ENCODE data around the gene PARD6A. TPM values are rescaled to one million over a fixed set of nuclear protein-coding genes. Genes with fewer than 3 reads are reported as not detected.

Gene PARD6A
- total RNA-seq, 1 experiment from 2014 or later = 5.6 TPM

- TF ChIP-seq ZNF274 (IDR thresholded peaks at IDR 0.05; ENCODE audit: low read depth, low read length) = no peak
- no peak for TF ChIP-seq EZH2 (IDR thresholded peaks at IDR 0.05)
- TF ChIP-seq SP1 (IDR thresholded peaks at IDR 0.05; ENCODE audit: low read depth) = no peak
- no peak for TF ChIP-seq CEBPB (IDR thresholded peaks at IDR 0.05; ENCODE audit: low read depth)
- TF ChIP-seq POLR2A (IDR thresholded peaks at IDR 0.05; ENCODE audit: borderline replicate concordance, extremely low read depth, insufficient read depth, insufficient read length) = no peak
- TF ChIP-seq, protein P1, sequence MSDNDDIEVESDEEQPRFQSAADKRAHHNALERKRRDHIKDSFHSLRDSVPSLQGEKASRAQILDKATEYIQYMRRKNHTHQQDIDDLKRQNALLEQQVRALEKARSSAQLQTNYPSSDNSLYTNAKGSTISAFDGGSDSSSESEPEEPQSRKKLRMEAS (IDR thresholded peaks at IDR 0.05) = no peak
- TF ChIP-seq POLR2AphosphoS5 (IDR thresholded peaks at IDR 0.05; ENCODE audit: low read depth, low read length) = no peak
- no peak for TF ChIP-seq EGR1 (IDR thresholded peaks at IDR 0.05; ENCODE audit: low read depth)
- TF ChIP-seq ZBTB33 (IDR thresholded peaks at IDR 0.05; ENCODE audit: extremely low read depth, insufficient replicate concordance, low read length) = no peak
- TF ChIP-seq JUND (IDR thresholded peaks at IDR 0.05) = no peak
These were observed 48.3 kb downstream of the PARD6A start (continued) for GRCh38 chr16:67709050-67709449.

DNA sequence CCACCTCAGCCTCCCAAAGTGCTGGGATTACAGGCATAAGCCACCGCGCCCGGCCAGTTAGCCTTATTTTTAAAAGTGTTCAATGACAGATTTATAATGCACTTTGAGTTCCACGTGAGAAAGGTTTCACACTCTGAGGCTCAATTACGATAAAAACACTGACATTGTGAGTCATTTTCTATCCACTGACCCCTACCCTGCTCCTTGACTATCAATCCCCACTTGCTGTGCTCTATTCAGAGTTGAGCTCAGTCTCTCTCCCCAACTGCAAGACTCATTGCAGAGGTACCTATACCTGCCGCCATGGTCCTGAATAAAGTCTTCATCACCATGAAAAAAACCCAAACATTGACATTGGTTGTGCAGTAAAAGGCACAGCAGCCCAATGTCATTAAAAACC lies 49.8 kb downstream of the PARD6A start:
- Histone ChIP-seq H4K20me1 (ENCODE audit: insufficient read depth) (0 out of 2 replicates have a peak, but pooled peaks cover 3% of the 10 kb centered on the region), H2AFZ (ENCODE audit: low read depth, low read length, poor library complexity, severe bottlenecking) (no peak overlapping the region), H3K4me2 (ENCODE audit: low read length) (no peak overlapping the region), H3K9me3 (ENCODE audit: control insufficient read depth in 1 of 2, insufficient read depth in 1 of 2, low read depth in 1 of 2, low read length in 2 of 2) (no peaks in the 10 kb centered on the region), H3K36me3 (ENCODE audit: control insufficient read depth in 1 of 2, insufficient read depth in 2 of 2, low read length in 2 of 2) (no peaks in the 10 kb centered on the region), H3K27me3 (ENCODE audit: insufficient read depth, low read length) (no peaks in the 10 kb centered on the region), H3K9me2 (ENCODE audit: insufficient read depth) (no peaks in the 10 kb centered on the region), H3K4me3 (replicated peaks in 1 of 2; ENCODE audit: low read depth in 1 of 2, low read length in 2 of 2) (no peak overlapping the region), H3K79me2 (ENCODE audit: insufficient read depth, low read length) (peaks cover 70% of the 10 kb centered on the region), H3K4me1 (ENCODE audit: control insufficient read depth in 1 of 2, insufficient read depth in 2 of 2, low read length in 2 of 2) (no peaks in the 10 kb centered on the region), H3K9ac (ENCODE audit: low read length) (no peak overlapping the region), H3K27ac (ENCODE audit: low read depth, low read length) (no peak overlapping the region)
- BruUV-seq (replicated peaks) = no TSS peak
- ATAC-seq (no peak), DNase-seq (ENCODE audit: low read depth, low spot score) (no peak)
- ChIA-PET CTCF (interaction anchor here (1.3 kb wide), 1 partner anchor 9 kb away, joined by 4 read pairs; the partner anchor contains the start of gene GFOD2), RAD21 (ENCODE audit: low non-redundant PET in 1 of 2, low total read pairs in 2 of 2, uncharacterized antibody in 2 of 2, unreplicated experiment in 2 of 2) (no interaction called here), POLR2A (no interaction called here)
- intact Hi-C loops (cut with micrococcal nuclease) = no loop called here
- TF ChIP-seq SRF (IDR thresholded peaks at IDR 0.05; ENCODE audit: low read depth) = no peak
- TF ChIP-seq, protein P2, sequence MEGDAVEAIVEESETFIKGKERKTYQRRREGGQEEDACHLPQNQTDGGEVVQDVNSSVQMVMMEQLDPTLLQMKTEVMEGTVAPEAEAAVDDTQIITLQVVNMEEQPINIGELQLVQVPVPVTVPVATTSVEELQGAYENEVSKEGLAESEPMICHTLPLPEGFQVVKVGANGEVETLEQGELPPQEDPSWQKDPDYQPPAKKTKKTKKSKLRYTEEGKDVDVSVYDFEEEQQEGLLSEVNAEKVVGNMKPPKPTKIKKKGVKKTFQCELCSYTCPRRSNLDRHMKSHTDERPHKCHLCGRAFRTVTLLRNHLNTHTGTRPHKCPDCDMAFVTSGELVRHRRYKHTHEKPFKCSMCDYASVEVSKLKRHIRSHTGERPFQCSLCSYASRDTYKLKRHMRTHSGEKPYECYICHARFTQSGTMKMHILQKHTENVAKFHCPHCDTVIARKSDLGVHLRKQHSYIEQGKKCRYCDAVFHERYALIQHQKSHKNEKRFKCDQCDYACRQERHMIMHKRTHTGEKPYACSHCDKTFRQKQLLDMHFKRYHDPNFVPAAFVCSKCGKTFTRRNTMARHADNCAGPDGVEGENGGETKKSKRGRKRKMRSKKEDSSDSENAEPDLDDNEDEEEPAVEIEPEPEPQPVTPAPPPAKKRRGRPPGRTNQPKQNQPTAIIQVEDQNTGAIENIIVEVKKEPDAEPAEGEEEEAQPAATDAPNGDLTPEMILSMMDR (IDR thresholded peaks at IDR 0.05 in 2 of 3, conservative IDR thresholded peaks at IDR 0.05 in 1 of 3; ENCODE audit: borderline replicate concordance in 1 of 3, insufficient read depth in 1 of 3, low read depth in 2 of 3, low read length in 2 of 3) = no peak
- no peak for TF ChIP-seq TCF7L2 (IDR thresholded peaks at IDR 0.05; ENCODE audit: borderline replicate concordance, extremely low read depth, insufficient read depth, insufficient read length)
- no peak for TF ChIP-seq ELF1 (IDR thresholded peaks at IDR 0.05; ENCODE audit: borderline replicate concordance, low read depth)
- TF ChIP-seq REST (IDR thresholded peaks at IDR 0.05; ENCODE audit: low read depth) = no peak
- TF ChIP-seq ZBTB33 (IDR thresholded peaks at IDR 0.05; ENCODE audit: extremely low read depth, insufficient replicate concordance, low read length) = no peak
- TF ChIP-seq JUND (IDR thresholded peaks at IDR 0.05) = no peak

All from HCT116 (cell line).